Astrocyte of the cerebellum (primary cell): Measurements from ENCODE around the gene TNP2.

Experiments
- DNase-seq: peaks from one replicate; pipeline ENCODE4 v3.0.0-alpha.2; 2011; ENCODE audit warnings: low read depth
- H3K4me3 ChIP-seq: 2 replicates; pipeline ENCODE4 v1.5.1; 2011; ENCODE audit warnings: mild to moderate bottlenecking, low read depth, low read length, moderate library complexity
- in situ Hi-C: cut with HindIII; loops from 2 replicates; pipeline ENCODE4 v1.10.0; 2017; ENCODE audit warnings: low sequenced_read_pairs
- TF ChIP-seq, protein P1 (sequence below): IDR thresholded peaks from 2 replicates; pipeline ENCODE4 v1.5.1; 2012; ENCODE audit warnings: low read length, low read depth, moderate library complexity, mild to moderate bottlenecking; ENCODE audit errors: missing control alignments

The TNP2 gene

DNA sequence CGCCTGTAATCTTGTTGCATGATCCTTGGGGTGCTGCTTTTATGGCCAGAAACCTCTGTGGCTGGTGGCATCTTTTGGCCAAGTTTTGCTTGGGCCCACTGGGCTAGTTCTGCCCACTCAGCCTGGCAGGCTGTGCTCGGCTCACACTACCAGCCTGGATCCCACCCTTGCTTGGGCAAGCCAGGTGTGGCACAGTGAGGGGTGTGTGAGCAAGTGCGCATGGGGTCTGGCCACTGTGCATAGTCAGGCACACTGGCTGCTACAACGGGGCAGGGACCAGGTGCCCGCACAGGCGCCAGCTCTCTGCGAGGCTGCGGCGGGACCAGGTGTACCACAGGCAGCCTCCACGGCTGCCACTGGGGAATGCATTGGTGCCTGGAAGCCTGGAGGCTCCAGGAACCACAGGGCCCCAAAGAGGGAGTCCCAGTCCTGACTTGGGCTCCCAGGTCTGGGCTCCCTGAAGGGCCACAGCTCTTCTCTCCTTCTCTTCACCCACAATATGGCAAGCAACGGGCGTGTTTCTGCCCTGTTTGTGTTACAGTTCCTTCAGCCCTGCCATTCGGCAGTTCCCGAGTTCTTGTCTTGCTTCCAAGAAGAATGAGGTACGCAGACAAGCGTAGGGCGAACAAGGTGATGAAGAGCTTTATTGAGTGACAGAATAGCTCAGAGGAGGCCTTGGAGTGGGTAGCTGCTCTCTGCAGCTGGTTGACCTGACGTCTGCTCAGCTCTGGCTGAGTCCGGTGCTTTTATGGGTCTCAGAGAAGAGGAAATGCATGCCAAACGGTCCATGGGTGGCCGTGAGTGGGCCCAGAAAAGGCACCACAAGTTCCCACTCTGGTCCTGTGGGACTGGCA is 38.7 kb upstream of the TNP2 start:
- TF ChIP-seq, protein P1, sequence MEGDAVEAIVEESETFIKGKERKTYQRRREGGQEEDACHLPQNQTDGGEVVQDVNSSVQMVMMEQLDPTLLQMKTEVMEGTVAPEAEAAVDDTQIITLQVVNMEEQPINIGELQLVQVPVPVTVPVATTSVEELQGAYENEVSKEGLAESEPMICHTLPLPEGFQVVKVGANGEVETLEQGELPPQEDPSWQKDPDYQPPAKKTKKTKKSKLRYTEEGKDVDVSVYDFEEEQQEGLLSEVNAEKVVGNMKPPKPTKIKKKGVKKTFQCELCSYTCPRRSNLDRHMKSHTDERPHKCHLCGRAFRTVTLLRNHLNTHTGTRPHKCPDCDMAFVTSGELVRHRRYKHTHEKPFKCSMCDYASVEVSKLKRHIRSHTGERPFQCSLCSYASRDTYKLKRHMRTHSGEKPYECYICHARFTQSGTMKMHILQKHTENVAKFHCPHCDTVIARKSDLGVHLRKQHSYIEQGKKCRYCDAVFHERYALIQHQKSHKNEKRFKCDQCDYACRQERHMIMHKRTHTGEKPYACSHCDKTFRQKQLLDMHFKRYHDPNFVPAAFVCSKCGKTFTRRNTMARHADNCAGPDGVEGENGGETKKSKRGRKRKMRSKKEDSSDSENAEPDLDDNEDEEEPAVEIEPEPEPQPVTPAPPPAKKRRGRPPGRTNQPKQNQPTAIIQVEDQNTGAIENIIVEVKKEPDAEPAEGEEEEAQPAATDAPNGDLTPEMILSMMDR: no peak
- DNase-seq: no peak
- in situ Hi-C loops: no loop called here
- no peak overlapping the region for H3K4me3 ChIP-seq

DNA sequence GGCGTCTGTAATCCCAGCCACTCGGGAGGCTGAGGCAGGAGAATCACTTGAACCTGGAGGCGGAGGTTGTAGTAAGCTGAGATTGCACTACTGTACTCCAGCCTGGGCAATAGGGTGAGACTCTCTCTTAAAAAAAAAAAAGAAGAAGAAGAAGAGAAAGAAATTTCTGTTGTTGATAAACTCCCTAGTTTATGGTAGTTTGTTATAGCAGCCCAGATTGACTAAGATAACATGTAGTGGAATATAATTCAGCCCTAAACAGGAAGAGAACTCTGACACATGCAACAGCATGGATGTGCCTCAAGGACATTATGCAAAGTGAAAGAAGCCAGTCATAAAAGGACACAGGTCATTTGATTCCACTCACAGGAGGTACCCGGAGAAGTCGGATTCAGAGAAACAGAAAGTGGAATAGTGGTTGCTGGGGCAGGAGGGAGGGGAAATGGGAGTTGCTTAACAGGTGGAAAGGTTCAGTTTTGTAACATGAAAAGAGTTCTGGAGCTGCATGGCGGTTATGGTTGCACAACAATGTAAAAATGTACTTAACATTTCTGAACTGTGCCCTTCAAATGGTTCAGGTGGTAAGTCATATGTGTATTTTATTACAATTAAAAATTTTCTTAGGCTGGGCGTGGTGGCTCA is 38.0 kb upstream of the TNP2 start:
- no peak for DNase-seq
- TF ChIP-seq, protein P1: no peak
- in situ Hi-C loops: no loop called here
- H3K4me3 ChIP-seq: no peak overlapping the region

DNA sequence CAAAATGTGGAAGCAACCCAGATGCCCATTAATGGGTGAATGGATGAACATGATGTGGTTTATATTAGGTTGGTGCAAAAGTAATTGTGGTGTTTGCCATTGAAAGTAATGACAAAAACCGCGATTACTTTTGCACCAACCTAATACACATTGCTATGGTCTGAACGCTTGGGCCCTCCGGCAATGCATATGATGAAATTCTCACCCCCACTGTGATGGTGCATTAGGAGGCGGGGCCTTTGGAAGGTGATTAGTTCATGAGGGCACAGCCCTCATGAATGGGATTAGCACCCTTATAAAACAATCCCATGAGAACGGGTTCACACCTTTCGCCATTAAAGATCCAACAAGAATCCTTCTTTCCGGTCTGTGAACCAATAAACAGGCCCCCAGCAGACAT is 37.3 kb upstream of the TNP2 start:
- H3K4me3 ChIP-seq: no peak overlapping the region
- in situ Hi-C loops: no loop called here
- DNase-seq: no peak
- TF ChIP-seq, protein P1: no peak

DNA sequence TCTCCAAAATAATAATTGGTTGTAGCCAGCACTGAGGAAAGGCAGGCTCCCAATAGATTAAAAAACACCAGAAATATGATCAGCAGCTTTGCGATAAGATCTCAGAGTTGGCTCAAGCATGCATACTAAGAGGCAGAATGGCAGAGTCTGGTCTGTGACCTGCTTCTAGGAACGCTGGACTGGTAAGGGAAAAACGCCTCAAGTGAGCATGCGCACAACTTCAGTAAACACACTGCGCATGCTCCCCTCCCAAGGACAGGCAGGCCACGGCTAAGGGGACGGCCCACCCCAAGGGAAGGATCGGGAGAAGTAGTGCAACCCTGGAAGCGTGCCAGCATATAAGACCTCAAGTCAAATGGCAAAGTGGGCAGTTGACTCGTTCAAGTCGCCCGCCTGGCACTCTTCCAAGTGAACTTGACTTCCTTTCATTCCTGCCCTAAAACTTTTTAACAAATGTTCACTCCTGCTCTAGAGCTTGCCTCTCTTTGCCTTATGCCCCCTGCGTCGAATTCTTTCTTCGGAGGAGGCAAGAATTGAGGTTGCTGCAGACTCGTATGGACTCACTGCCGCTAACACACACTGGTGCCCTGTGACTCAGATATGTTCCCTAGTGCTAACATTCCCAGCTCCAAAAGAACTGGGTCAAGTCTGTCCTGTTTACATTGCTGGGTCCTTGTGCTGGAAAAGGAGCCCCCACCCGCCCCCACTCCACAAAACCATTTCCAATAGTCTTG is 34.4 kb upstream of the TNP2 start:
- in situ Hi-C loops: no loop called here
- H3K4me3 ChIP-seq: no peak overlapping the region
- TF ChIP-seq, protein P1: no peak
- no peak for DNase-seq

DNA sequence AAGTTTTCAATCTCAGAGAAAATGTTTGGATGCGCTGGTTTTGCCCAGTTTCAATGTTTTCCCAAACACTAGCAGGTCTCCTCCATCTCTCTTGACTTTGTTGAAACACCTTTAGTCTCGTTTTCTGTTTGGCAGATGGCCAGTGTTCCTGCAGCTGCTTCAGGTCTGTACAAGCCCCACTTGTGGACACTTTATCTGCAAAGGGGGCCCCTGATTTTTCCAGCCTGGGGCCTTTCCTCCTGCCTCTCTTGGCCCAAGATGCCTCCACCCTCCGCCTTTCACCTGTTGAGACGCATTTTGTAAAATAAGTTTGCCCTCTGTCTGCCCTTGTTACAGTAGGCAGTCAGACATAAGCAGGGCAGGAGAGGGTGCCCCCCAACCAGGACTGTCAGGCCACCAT is 33.9 kb upstream of the TNP2 start:
- TF ChIP-seq, protein P1: no peak
- no peak overlapping the region for H3K4me3 ChIP-seq
- DNase-seq: no peak
- in situ Hi-C loops: no loop called here

DNA sequence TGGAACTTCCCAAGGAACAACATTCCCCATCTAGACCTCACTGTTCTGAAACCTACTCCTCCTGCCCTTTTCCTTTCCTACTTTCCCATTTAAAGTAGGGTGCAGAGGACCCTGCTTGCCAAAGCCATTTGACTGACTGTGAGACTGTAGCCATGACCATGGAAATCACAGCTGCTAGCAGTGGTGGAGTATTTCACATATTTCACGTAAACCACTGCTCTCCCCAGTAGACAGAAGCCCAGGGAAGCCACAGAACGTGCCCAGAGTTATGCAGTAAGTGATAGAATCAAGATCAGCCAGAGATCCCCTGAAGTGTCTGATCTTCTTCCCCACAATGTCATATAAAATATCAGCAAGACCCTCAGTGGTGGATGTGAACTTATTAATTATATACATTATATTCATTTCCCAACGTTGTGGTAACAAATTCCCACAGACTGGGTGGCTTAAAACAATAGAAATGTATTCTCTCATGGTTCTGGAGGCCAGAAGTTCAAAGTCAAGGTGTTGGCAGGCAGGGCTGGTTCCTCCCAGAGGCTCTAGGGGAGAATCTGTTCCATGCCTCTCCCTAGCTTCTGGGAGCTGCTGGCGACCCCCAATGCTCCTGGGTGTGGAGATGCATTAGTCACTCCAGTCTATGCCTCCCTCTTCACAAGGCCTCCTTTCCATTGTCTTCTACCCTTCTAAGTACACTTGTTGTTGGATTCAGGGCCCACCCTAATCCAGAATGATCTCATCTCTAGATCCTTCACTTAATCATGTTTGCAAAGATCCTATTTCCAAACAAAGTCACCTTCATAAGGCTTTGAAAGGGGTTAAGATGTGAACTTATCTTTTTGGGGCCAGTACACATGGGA is 32.7 kb upstream of the TNP2 start:
- TF ChIP-seq, protein P1: no peak
- no peak for DNase-seq
- in situ Hi-C loops: no loop called here
- H3K4me3 ChIP-seq: no peak overlapping the region
